Measurements from ENCODE around the gene CACNA1I.
A peak's percentile ranks its signal among the peaks of the same experiment; 100 is the strongest.

CACNA1I gene

GRCh38 chr22:39654131-39654926 is 83.8 kb downstream of the CACNA1I start:
- no peak for TF ChIP-seq ZFX (IDR thresholded peaks at IDR 0.05; ENCODE audit: borderline replicate concordance)
- TF ChIP-seq, protein P1, sequence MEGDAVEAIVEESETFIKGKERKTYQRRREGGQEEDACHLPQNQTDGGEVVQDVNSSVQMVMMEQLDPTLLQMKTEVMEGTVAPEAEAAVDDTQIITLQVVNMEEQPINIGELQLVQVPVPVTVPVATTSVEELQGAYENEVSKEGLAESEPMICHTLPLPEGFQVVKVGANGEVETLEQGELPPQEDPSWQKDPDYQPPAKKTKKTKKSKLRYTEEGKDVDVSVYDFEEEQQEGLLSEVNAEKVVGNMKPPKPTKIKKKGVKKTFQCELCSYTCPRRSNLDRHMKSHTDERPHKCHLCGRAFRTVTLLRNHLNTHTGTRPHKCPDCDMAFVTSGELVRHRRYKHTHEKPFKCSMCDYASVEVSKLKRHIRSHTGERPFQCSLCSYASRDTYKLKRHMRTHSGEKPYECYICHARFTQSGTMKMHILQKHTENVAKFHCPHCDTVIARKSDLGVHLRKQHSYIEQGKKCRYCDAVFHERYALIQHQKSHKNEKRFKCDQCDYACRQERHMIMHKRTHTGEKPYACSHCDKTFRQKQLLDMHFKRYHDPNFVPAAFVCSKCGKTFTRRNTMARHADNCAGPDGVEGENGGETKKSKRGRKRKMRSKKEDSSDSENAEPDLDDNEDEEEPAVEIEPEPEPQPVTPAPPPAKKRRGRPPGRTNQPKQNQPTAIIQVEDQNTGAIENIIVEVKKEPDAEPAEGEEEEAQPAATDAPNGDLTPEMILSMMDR (IDR thresholded peaks at IDR 0.05): no peak
- H3K27ac ChIP-seq: no peak overlapping the region

- no peak for TF ChIP-seq ZFX (IDR thresholded peaks at IDR 0.05; ENCODE audit: borderline replicate concordance)
- TF ChIP-seq, protein P1 (IDR thresholded peaks at IDR 0.05): peak; percentile 50
These were observed 84.5 kb downstream of the CACNA1I start for GRCh38 chr22:39655004-39655579.

GRCh38 chr22:39655831-39656230 is 85.3 kb downstream of the CACNA1I start:
- no peak overlapping the region for H3K27ac ChIP-seq
- TF ChIP-seq ZFX (IDR thresholded peaks at IDR 0.05; ENCODE audit: borderline replicate concordance): no peak
- TF ChIP-seq, protein P1 (IDR thresholded peaks at IDR 0.05): no peak

More at GRCh38 chr22:39655004-39655579, 84.5 kb downstream of the CACNA1I start:
- no peak overlapping the region for H3K27ac ChIP-seq

DNA sequence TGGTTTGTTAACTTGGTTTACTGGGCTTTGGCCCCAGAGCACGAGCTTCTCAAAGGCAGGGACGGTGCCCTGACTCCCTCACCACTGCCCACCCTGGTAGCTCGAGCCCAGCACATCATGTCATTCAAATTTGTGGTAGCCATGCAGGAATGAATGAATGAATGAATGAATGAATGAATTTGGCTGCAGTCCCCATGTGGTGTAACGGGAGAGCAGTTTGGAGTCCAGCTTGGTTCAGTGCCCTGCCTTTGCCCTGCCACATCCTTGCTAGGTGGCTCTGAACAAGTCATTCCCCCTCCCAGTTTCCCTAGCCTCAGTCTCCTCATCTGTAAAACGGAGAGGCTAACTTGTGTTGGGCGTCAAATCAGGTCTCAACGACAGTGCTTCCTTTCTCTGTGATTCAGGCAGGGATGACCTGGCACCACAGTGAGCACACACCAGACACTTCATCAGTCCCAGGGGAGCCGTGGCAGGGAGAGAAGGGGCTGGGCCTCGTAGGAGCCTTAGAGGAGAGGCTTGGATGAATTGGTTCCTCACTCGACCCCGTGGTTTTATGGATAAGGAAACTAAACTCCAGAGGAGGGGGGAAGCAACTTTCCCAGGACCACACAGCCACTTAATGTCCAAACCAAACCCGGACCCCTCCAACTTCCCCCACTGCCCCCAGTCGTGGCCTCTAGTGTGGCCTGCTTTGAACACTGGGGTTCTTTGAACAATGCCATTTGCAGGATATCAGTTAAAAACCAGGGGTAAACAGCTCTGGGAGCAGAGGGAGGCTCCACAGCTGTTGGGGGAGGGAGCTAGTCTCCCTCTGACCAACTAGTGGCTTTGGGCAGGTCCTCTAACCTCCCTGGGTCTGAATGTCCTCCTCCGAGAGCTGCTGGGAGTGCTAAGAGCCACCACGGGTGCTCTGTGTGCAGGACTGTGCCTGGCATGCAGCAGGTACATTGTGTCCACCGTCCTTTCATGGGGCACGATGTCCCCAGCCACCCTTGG is 86.2 kb downstream of the CACNA1I start:
- H3K27ac ChIP-seq: no peak overlapping the region
- no peak for TF ChIP-seq ZFX (IDR thresholded peaks at IDR 0.05; ENCODE audit: borderline replicate concordance)
- TF ChIP-seq, protein P1 (IDR thresholded peaks at IDR 0.05): no peak

GRCh38 chr22:39658367-39658766 is 87.8 kb downstream of the CACNA1I start:
- no peak for TF ChIP-seq ZFX (IDR thresholded peaks at IDR 0.05; ENCODE audit: borderline replicate concordance)
- TF ChIP-seq, protein P1 (IDR thresholded peaks at IDR 0.05): no peak
- no peak overlapping the region for H3K27ac ChIP-seq

GRCh38 chr22:39658806-39659463 is 88.4 kb downstream of the CACNA1I start:
- no peak overlapping the region for H3K27ac ChIP-seq
- no peak for TF ChIP-seq ZFX (IDR thresholded peaks at IDR 0.05; ENCODE audit: borderline replicate concordance)
- TF ChIP-seq, protein P1 (IDR thresholded peaks at IDR 0.05): no peak

Measured in 22Rv1 (cell line).